Middle frontal gyrus (tissue), 1 donor: ENCODE measurements around the gene VAV3.

Experiments used
- DNase-seq: peaks from one replicate; pipeline ENCODE4 v3.0.0-alpha.2; 2015; ENCODE audit warnings: low spot score; ENCODE audit errors: extremely low spot score

Gene VAV3

GRCh38 chr1:107972391-107973180 lies 7.6 kb upstream of the VAV3 start:
- DNase-seq, result no peak

GRCh38 chr1:107966550-107966949 lies 1.6 kb upstream of the VAV3 start:
- no peak for DNase-seq

GRCh38 chr1:107964336-107965109 lies 457 bp downstream of the VAV3 start:
- no peak for DNase-seq

- DNase-seq, result no peak
Measured at GRCh38 chr1:107963601-107964335, 1.2 kb downstream of the VAV3 start.

- no peak for DNase-seq
Measured at GRCh38 chr1:107963008-107963407, 2.0 kb downstream of the VAV3 start.

- no peak for DNase-seq
Measured at GRCh38 chr1:107954719-107955415, 10.1 kb downstream of the VAV3 start.

- DNase-seq, result no peak
Measured at GRCh38 chr1:107954126-107954525, 10.9 kb downstream of the VAV3 start.

- DNase-seq, result no peak
Measured at GRCh38 chr1:107953556-107953955, 11.4 kb downstream of the VAV3 start.

- no peak for DNase-seq
Measured at GRCh38 chr1:107952989-107953388, 12.0 kb downstream of the VAV3 start.

GRCh38 chr1:107950464-107950863 lies 14.5 kb downstream of the VAV3 start:
- no peak for DNase-seq

- no peak for DNase-seq
Measured at GRCh38 chr1:107949467-107950253, 15.3 kb downstream of the VAV3 start.

GRCh38 chr1:107946794-107947193 lies 18.2 kb downstream of the VAV3 start:
- no peak for DNase-seq

GRCh38 chr1:107943694-107944093 lies 21.3 kb downstream of the VAV3 start:
- DNase-seq, result no peak

- DNase-seq, result no peak
Measured at GRCh38 chr1:107942814-107943213, 22.2 kb downstream of the VAV3 start.

GRCh38 chr1:107941531-107941930 lies 23.4 kb downstream of the VAV3 start:
- DNase-seq, result no peak

GRCh38 chr1:107941123-107941522 lies 23.9 kb downstream of the VAV3 start:
- DNase-seq, result no peak

- no peak for DNase-seq
Measured at GRCh38 chr1:107940701-107941100, 24.3 kb downstream of the VAV3 start.

GRCh38 chr1:107940017-107940577 lies 24.9 kb downstream of the VAV3 start:
- DNase-seq, result no peak

GRCh38 chr1:107939256-107939655 lies 25.7 kb downstream of the VAV3 start:
- no peak for DNase-seq
